Spleen (tissue), 11 donors: ENCODE results near the gene ACTR5. TPM values are rescaled to one million over a fixed set of nuclear protein-coding genes. Genes with fewer than 3 reads are reported as not detected.

ENCODE experiments used
- DNase-seq: peaks from one replicate; pipeline ENCODE4 v3.0.0-alpha.2; 2020
- H3K27ac ChIP-seq, 8 donors: fragments of 200-600 bp; sonication (generic) in 7 of 8; 1 replicate in 4 of 8; 2 replicates in 4 of 8; pipeline versions ENCODE4 v1.5.0 to v1.8.0; 2016 to 2021; ENCODE audit warnings: inconsistent platforms in 4 of 8, mild to moderate bottlenecking in 4 of 8, moderate library complexity in 1 of 8
- H3K27me3 ChIP-seq, 7 donors: fragments of 200-600 bp; sonication (generic) in 6 of 7; replicated peaks in 1 of 7; 1 replicate in 4 of 7; 2 replicates in 3 of 7; pipeline versions ENCODE4 v1.5.0 to v1.8.0; 2016 to 2021; ENCODE audit warnings: inconsistent platforms in 3 of 7, mild to moderate bottlenecking in 1 of 7
- H3K36me3 ChIP-seq, 6 donors: fragments of 200-600 bp; sonication (generic) in 5 of 6; 1 replicate in 4 of 6; 2 replicates in 2 of 6; pipeline versions ENCODE4 v1.5.0 to v1.8.0; 2016 to 2021; ENCODE audit warnings: inconsistent platforms in 2 of 6
- H3K4me1 ChIP-seq, 6 donors: fragments of 200-600 bp; sonication (generic) in 5 of 6; 1 replicate in 3 of 6; 2 replicates in 3 of 6; pipeline versions ENCODE4 v1.5.0 to v1.8.0; 2016 to 2021; ENCODE audit warnings: inconsistent platforms in 3 of 6
- H3K4me3 ChIP-seq, 8 donors: fragments of 200-600 bp; sonication (generic) in 7 of 8; 1 replicate in 4 of 8; 2 replicates in 4 of 8; pipeline versions ENCODE4 v1.5.0 to v1.8.0; 2016 to 2021; ENCODE audit warnings: inconsistent platforms in 4 of 8, mild to moderate bottlenecking in 4 of 8, moderate library complexity in 2 of 8
- H3K9me3 ChIP-seq, 8 donors: fragments of 200-600 bp; sonication (generic) in 7 of 8; 1 replicate in 4 of 8; 2 replicates in 4 of 8; pipeline versions ENCODE4 v1.5.0 to v1.8.0; 2016 to 2021; ENCODE audit warnings: inconsistent platforms in 4 of 8
- CTCF ChIP-seq, 11 experiments: fragments of 200-600 bp in 7 of 11; fragments of 450-650 bp in 4 of 11; sonication (generic) in 4 of 11; IDR thresholded peaks in 8 of 11; conservative IDR thresholded peaks in 3 of 11; 1 replicate in 7 of 11; 2 replicates in 4 of 11; pipeline versions ENCODE4 v1.4.0 to v1.8.0; 2016 to 2021; ENCODE audit warnings: antibody characterized with exemption in 11 of 11, inconsistent platforms in 4 of 11, mild to moderate bottlenecking in 1 of 11
- POLR2A ChIP-seq, 3 donors: fragments of 450-650 bp; IDR thresholded peaks; one replicate each; pipeline ENCODE4 v1.5.1; 2017; ENCODE audit warnings: antibody characterized with exemption in 3 of 3, mild to moderate bottlenecking in 1 of 3
- POLR2AphosphoS5 ChIP-seq, 3 donors: sonication (generic); formaldehyde crosslinking; IDR thresholded peaks; one replicate each; pipeline ENCODE4 v1.5.1; 2017; ENCODE audit warnings: antibody characterized with exemption in 3 of 3
- WGBS, 5 donors: extraction: QIAGEN DNeasy Blood & Tissue Kit in 3 of 5; methylation state at CpG; one replicate each; pipeline versions ENCODE4 v1.1.5 to v1.1.7; 2013 to 2018; 5-methylcytosine and 5-hydroxymethylcytosine counted together
- intact Hi-C: fragments of 100-400 bp; cut with DNase I; formaldehyde crosslinking; loops from one replicate; pipeline ENCODE4 v1.15.0; 2023; ENCODE audit warnings: low total_unique reads
- polyA plus RNA-seq, 3 donors: library from polyadenylated mRNA; stranded (reverse); fragments of 200-250 nt; gene quantifications; one replicate each; pipeline ENCODE4 v1.2.1, GENCODE V29; 2013
- total RNA-seq, 7 donors: library from RNA; depleted of rRNA in 3 of 7; stranded (reverse); fragments of >200 nt in 3 of 7; fragmentation: NEBNext Ultra II Directional in 4 of 7; extraction: Animal tissue kit (Norgen Biotek cat#: 25700) in 4 of 7; gene quantifications; one replicate each; pipeline versions ENCODE4 v1.1.0 to v1.2.1, GENCODE V29; 2016 to 2021
- donor health status: healthy with polysubstance abuse.
- donor health status: DM: no; HTN: no; CAD: no; lungs with moderate emphysema.
- donor health status: DM: no; HTN: no; CAD: no.
- donor health status: Bipolar disorder and iron deficiency.
- donor health status: healthy.
- donor health status: DM: no; HTN: no; CAD: no.
- donor health status: DM: yes; HTN: yes; CAD: no.

ACTR5 gene
- total and polyA plus RNA-seq, 10 donors = 5.6 to 12.8 (median 9.5) TPM

GRCh38 chr20:38729767-38730166 is 18.5 kb upstream of the ACTR5 start:
- WGBS, 5 donors = 5 to 12% (median 7%) methylated on average over 6 to 7 of the region's 7 CpGs
- intact Hi-C loops = no loop called here
- no peak overlapping the region for H3K4me3 ChIP-seq
- H3K27ac ChIP-seq = no peak overlapping the region
- no peak for DNase-seq
- H3K36me3 ChIP-seq = no peaks in the 10 kb centered on the region
- peaks cover 0 to 14% (median 0%) of the 10 kb centered on the region in 8 donors for H3K9me3 ChIP-seq
- H3K27me3 ChIP-seq = peaks cover 40 to 100% (median 100%) of the 10 kb centered on the region in 7 donors
- peaks cover 9 to 72% (median 64%) of the 10 kb centered on the region in 6 donors for H3K4me1 ChIP-seq
- TF ChIP-seq POLR2AphosphoS5 (IDR thresholded peaks at IDR 0.05) (no peak), CTCF (IDR thresholded peaks at IDR 0.05 in 8 of 11, conservative IDR thresholded peaks at IDR 0.05 in 3 of 11) (no peak), POLR2A (IDR thresholded peaks at IDR 0.05) (no peak)

- no peak for TF ChIP-seq CTCF (IDR thresholded peaks at IDR 0.05 in 8 of 11, conservative IDR thresholded peaks at IDR 0.05 in 3 of 11)
- no peak for TF ChIP-seq POLR2A (IDR thresholded peaks at IDR 0.05)
- TF ChIP-seq POLR2AphosphoS5 (IDR thresholded peaks at IDR 0.05) = no peak
- Histone ChIP-seq H3K9me3 (peaks cover 0 to 14% (median 0%) of the 10 kb centered on the region in 8 donors), H3K4me3 (peak overlapping the region in 4 of 8 donors; percentile 26 to 63 (median 28)), H3K36me3 (no peaks in the 10 kb centered on the region), H3K4me1 (peaks cover 6 to 66% (median 58%) of the 10 kb centered on the region in 6 donors), H3K27ac (no peak overlapping the region), H3K27me3 (peaks cover 34 to 100% (median 99%) of the 10 kb centered on the region in 7 donors)
- no peak for DNase-seq
- intact Hi-C loops = no loop called here
- WGBS, 5 donors = 6 to 10% (median 8%) methylated on average over 31 to 41 of the region's 41 CpGs
Measured at GRCh38 chr20:38730167-38730988, 17.9 kb upstream of the ACTR5 start.

GRCh38 chr20:38730989-38731737 is 17.1 kb upstream of the ACTR5 start:
- no peaks in the 10 kb centered on the region for H3K36me3 ChIP-seq
- peak overlapping the region in 7 of 8 donors; percentile 6 to 63 (median 28) for H3K4me3 ChIP-seq
- H3K4me1 ChIP-seq = peaks cover 6 to 58% (median 50%) of the 10 kb centered on the region in 6 donors
- TF ChIP-seq POLR2A (IDR thresholded peaks at IDR 0.05) = no peak
- TF ChIP-seq POLR2AphosphoS5 (IDR thresholded peaks at IDR 0.05) = peak in 2 of 3 donors; percentile 16 to 32
- peak; percentile 77 to 97 (median 92) for TF ChIP-seq CTCF (IDR thresholded peaks at IDR 0.05 in 8 of 11, conservative IDR thresholded peaks at IDR 0.05 in 3 of 11)
- peaks cover 30 to 100% (median 97%) of the 10 kb centered on the region in 7 donors for H3K27me3 ChIP-seq
- intact Hi-C loops = no loop called here
- WGBS, 5 donors = 1 to 3% (median 1%) methylated on average over 33 to 40 of the region's 40 CpGs
- H3K27ac ChIP-seq = no peak overlapping the region
- peak; percentile 93 for DNase-seq
- peaks cover 0 to 14% (median 0%) of the 10 kb centered on the region in 8 donors for H3K9me3 ChIP-seq
